PC-3 (cell line): ENCODE data around the gene DNAAF3. TPM values are rescaled to one million over a fixed set of nuclear protein-coding genes. Genes with fewer than 3 reads are reported as not detected.

Experiments
- ATAC-seq: fragments of 200-7000 bp; cut with Tn5 transposase; 2 replicates; pipeline ENCODE4 v1.9.1; 2020; ENCODE audit warnings: mild to moderate bottlenecking, moderate library complexity
- BruUV-seq: library from RNA; stranded (reverse); fragments of 400-500 nt; replicated peaks from 2 replicates; lab custom pipeline; 2021; lab: Mats Ljungman, UMichigan
- CTCF ChIA-PET: fragments of 300-600 bp; sonication (Branson Sonifier 250); formaldehyde crosslinking; loops from one replicate; lab custom pipeline; 2022; ENCODE audit warnings: antibody characterized with exemption; lab: Charles Lee
- POLR2A ChIA-PET: fragments of 300-600 bp; sonication (Branson Sonifier 250); formaldehyde crosslinking; loops from one replicate; lab custom pipeline; 2022; ENCODE audit warnings: antibody characterized with exemption; ENCODE audit not compliant: unreplicated experiment; lab: Charles Lee
- DNase-seq: peaks from one replicate; pipeline ENCODE4 v3.0.0-alpha.2; 2015
- H2AFZ ChIP-seq: fragments of 300-600 bp; sonication (generic); 2 replicates; pipeline ENCODE4 v1.6.0; 2016; ENCODE audit warnings: antibody characterized with exemption, low read length
- H3F3A ChIP-seq: fragments of 300-600 bp; sonication (generic); one replicate; pipeline ENCODE4 v1.6.0; 2017; ENCODE audit warnings: antibody characterized with exemption, low read length, control low read depth, mild to moderate bottlenecking; ENCODE audit not compliant: unreplicated experiment
- H3K27ac ChIP-seq: fragments of 300-600 bp; sonication (generic); 2 replicates; pipeline ENCODE4 v1.5.1; 2016; ENCODE audit warnings: mild to moderate bottlenecking, low read length
- H3K27me3 ChIP-seq: fragments of 300-600 bp; sonication (generic); 2 replicates; pipeline ENCODE4 v1.6.1; 2016; ENCODE audit warnings: low read length, mixed read lengths
- H3K36me3 ChIP-seq: fragments of 300-600 bp; sonication (generic); 2 replicates; pipeline ENCODE4 v1.6.1; 2016; ENCODE audit warnings: low read depth, mixed run types, low read length, mixed read lengths
- H3K4me1 ChIP-seq: fragments of 300-600 bp; sonication (generic); 2 replicates; pipeline ENCODE4 v1.5.1; 2016; ENCODE audit warnings: low read length; ENCODE audit not compliant: insufficient read depth
- H3K4me2 ChIP-seq: fragments of 300-600 bp; sonication (generic); 2 replicates; pipeline ENCODE4 v1.6.0; 2016; ENCODE audit warnings: low read length
- H3K4me3 ChIP-seq: fragments of 300-600 bp; sonication (generic); 2 replicates; pipeline ENCODE4 v1.5.1; 2016; ENCODE audit warnings: mild to moderate bottlenecking, low read length, mixed read lengths
- H3K79me2 ChIP-seq: fragments of 300-600 bp; sonication (generic); 2 replicates; pipeline ENCODE4 v1.6.1; 2017; ENCODE audit warnings: low read length, mixed read lengths
- H3K9ac ChIP-seq: fragments of 300-600 bp; sonication (generic); 2 replicates; pipeline ENCODE4 v1.6.0; 2016; ENCODE audit warnings: mild to moderate bottlenecking, low read length
- H3K9me2 ChIP-seq: fragments of 300-600 bp; sonication (generic); replicated peaks from 2 replicates; pipeline ENCODE4 v1.6.1; 2016; ENCODE audit warnings: mixed run types, low read length, mixed read lengths
- H3K9me3 ChIP-seq: fragments of 300-600 bp; sonication (generic); 2 replicates; pipeline ENCODE4 v1.6.1; 2016; ENCODE audit warnings: low read length, mixed read lengths
- H4K20me1 ChIP-seq: fragments of 300-600 bp; sonication (generic); 2 replicates; pipeline ENCODE4 v1.6.1; 2016; ENCODE audit warnings: low read length, mixed read lengths
- CTCF ChIP-seq: fragments of 300-600 bp; sonication (generic); conservative IDR thresholded peaks from 2 replicates; pipeline ENCODE4 v1.5.1; 2017; ENCODE audit warnings: antibody characterized with exemption, low read depth, mild to moderate bottlenecking, low read length
- EZH2 ChIP-seq: fragments of 300-600 bp; sonication (generic); IDR thresholded peaks from one replicate; pipeline ENCODE4 v1.6.1; 2017; ENCODE audit warnings: antibody characterized with exemption, mild to moderate bottlenecking, low read length; ENCODE audit not compliant: unreplicated experiment
- EZH2phosphoT487 ChIP-seq: fragments of 300-600 bp; sonication (generic); IDR thresholded peaks from 2 replicates; pipeline ENCODE4 v1.6.1; 2018; ENCODE audit warnings: mild to moderate bottlenecking, antibody characterized with exemption, low read length, borderline replicate concordance
- intact Hi-C: fragments of 100-400 bp; cut with micrococcal nuclease; formaldehyde crosslinking; loops from 2 replicates; pipeline ENCODE4 v1.9.0; 2023
- total RNA-seq: library from RNA; depleted of rRNA; stranded (reverse); fragments of >200 nt; gene quantifications from 2 replicates; pipeline ENCODE4 v1.2.3, GENCODE V29; 2014

DNAAF3 gene
- total RNA-seq, 1 experiment from 2014 or later = 30.0 TPM

- peak overlapping the region; percentile 80 for H2AFZ ChIP-seq
- H3F3A ChIP-seq = peaks cover 5% of the 10 kb centered on the region
- CTCF ChIA-PET = no interaction called here
- H3K4me1 ChIP-seq = peaks cover 2% of the 10 kb centered on the region; the same call in 1 of the 2 replicates
- no peaks in the 10 kb centered on the region for H3K79me2 ChIP-seq
- H3K9me3 ChIP-seq = no peaks in the 10 kb centered on the region
- no peaks in the 10 kb centered on the region for H3K36me3 ChIP-seq
- peak; percentile 6; the same call in 1 of the 2 replicates for ATAC-seq
- H3K27me3 ChIP-seq = no peaks in the 10 kb centered on the region
- peak overlapping the region; percentile 27; the same call in 1 of the 2 replicates for H3K27ac ChIP-seq
- H3K9ac ChIP-seq = no peak overlapping the region
- H3K4me3 ChIP-seq = no peak overlapping the region
- TF ChIP-seq EZH2 (no peak), EZH2phosphoT487 (no peak), CTCF (no peak)
- H4K20me1 ChIP-seq = no peaks in the 10 kb centered on the region
- no TSS peak for BruUV-seq
- peak; percentile 39 for DNase-seq
- intact Hi-C loops = no loop called here
- no peak overlapping the region for H3K4me2 ChIP-seq
- POLR2A ChIA-PET = no interaction called here
- no peaks in the 10 kb centered on the region for H3K9me2 ChIP-seq
Observed at GRCh38 chr19:55152017-55152416, 14.4 kb downstream of the DNAAF3 start.

DNA sequence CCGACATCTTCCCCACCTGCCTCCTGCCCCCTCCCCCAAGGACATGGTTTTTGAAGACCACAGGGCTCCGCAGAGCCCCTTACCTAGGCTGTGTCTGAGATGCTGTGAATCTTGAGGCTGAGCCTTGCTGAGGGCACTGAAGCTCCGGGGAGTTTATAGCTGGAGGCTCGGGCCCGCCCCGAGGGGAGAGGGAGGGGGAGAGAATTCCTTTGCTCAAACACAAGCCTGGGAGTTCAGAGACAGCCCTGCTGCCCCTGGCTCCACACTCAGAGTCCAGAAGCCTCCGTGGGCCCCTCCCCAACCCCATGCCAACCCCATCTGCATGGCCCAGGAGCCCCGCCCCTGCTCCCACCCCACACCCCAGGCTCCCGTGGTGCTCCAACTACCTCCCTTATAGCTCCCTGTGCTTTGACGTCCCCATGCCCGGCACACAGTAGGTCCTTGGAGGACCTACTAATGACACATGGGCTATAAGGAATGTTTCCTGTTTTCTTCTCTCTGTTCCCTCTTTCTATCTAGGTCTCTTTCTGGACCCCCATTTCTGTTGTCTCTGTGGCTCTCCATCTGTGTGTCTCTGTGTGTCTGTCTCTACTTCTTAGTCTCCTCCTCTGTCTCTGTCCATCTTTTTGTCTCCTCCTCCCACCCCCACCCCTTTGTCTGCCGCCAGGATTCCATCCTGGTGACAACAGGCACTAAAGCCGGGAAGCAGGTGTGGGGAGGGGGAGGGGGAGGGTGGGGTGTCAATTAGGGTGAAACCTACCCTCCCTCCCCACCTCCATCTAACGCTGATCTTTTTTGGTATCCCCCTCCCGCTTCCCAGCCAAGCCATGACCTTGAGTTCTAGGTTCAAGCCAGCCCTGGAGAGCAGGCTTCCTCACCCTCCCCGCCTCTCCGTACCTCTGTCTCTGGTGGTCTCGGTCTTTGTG, 17.1 kb downstream of the DNAAF3 start, which contains the start of gene TNNT1:
Gene TNNT1 (minus strand): TSS at position 129 of the 926 bp plus-strand sequence. CDS start 2,049 bp downstream, outside the sequence.
- DNase-seq (peak; percentile 25), ATAC-seq (no peak)
- no peak for TF ChIP-seq CTCF
- TF ChIP-seq EZH2phosphoT487 = no peak
- no peak for TF ChIP-seq EZH2
- H2AFZ ChIP-seq = no peak within 1 kb of the TSS
- no TSS peak for BruUV-seq
- POLR2A ChIA-PET = no interaction called here
- H3K36me3 ChIP-seq = no peaks in the 10 kb centered on the region
- H3F3A ChIP-seq = peaks cover 5% of the 10 kb centered on the region
- CTCF ChIA-PET = interaction anchor here (0.5 to 1.0 kb wide), 2 partner anchors 12 to 108 kb away, joined by 3 to 4 read pairs; no protein-coding TSS in a partner anchor
- H3K4me1 ChIP-seq = peaks cover 6% of the 10 kb centered on the region; the same call in 1 of the 2 replicates
- no peak within 1 kb of the TSS for H3K27ac ChIP-seq
- H3K79me2 ChIP-seq = 0 out of 2 replicates have a peak, but pooled peaks cover 3% of the 10 kb centered on the region
- H3K9ac ChIP-seq = no peak within 1 kb of the TSS
- no peak within 1 kb of the TSS for H3K4me3 ChIP-seq
- H3K27me3 ChIP-seq = no peaks in the 10 kb centered on the region
- no peaks in the 10 kb centered on the region for H4K20me1 ChIP-seq
- intact Hi-C loops = no loop called here
- no peaks in the 10 kb centered on the region for H3K9me2 ChIP-seq
- no peaks in the 10 kb centered on the region for H3K9me3 ChIP-seq
- H3K4me2 ChIP-seq = no peak within 1 kb of the TSS
